Panc1 (cell line): Measurements from ENCODE around the gene SYNGR4.

Experiments used
- CTCF ChIP-seq: fragments of 450-650 bp; IDR thresholded peaks from 2 replicates; pipeline ENCODE4 v1.5.1; 2017; ENCODE audit warnings: mild to moderate bottlenecking
- POLR2AphosphoS5 ChIP-seq: IDR thresholded peaks from 2 replicates; pipeline ENCODE4 v1.6.1; 2012; ENCODE audit warnings: mild to moderate bottlenecking, low read depth, low read length, moderate library complexity
- REST ChIP-seq, 2 experiments: IDR thresholded peaks; 2 replicates each; pipeline ENCODE4 v1.6.1; 2011 to 2012; ENCODE audit warnings: low read depth in 2 of 2, control low read depth in 1 of 2, low read length in 1 of 2, mild to moderate bottlenecking in 1 of 2, moderate library complexity in 1 of 2; ENCODE audit not compliant: insufficient read depth in 1 of 2
- SIN3A ChIP-seq: IDR thresholded peaks from 2 replicates; pipeline ENCODE4 v1.6.1; 2012; ENCODE audit warnings: low read depth, mild to moderate bottlenecking, low read length, moderate library complexity, borderline replicate concordance; ENCODE audit not compliant: insufficient read depth

GRCh38 chr19:48379058-48379457, 14.9 kb downstream of the SYNGR4 start:
- TF ChIP-seq CTCF (no peak), REST (IDR thresholded peaks at IDR 0.05; ENCODE audit: insufficient read depth in 1 of 2, low read depth in 2 of 2, low read length in 1 of 2) (no peak), SIN3A (no peak), POLR2AphosphoS5 (no peak)
